CD14-positive monocyte (primary cell): ENCODE measurements around the gene KNDC1. TPM values are rescaled to one million over a fixed set of nuclear protein-coding genes. Genes with fewer than 3 reads are reported as not detected.

Experiments
- DNase-seq, 3 donors: peaks; one replicate each; pipeline ENCODE4 v3.0.0-alpha.2; 2011 to 2022
- H2AFZ ChIP-seq: 2 replicates; pipeline ENCODE4 v1.6.0; 2012; ENCODE audit warnings: mild to moderate bottlenecking, low read depth, low read length, inconsistent platforms; ENCODE audit not compliant: insufficient read depth, poor library complexity, severe bottlenecking
- H3K27ac ChIP-seq, 2 donors: 1 replicate in 1 of 2; 2 replicates in 1 of 2; pipeline ENCODE4 v1.5.1; 2012 to 2013; ENCODE audit warnings: low read length in 2 of 2, control low read depth in 1 of 2, inconsistent platforms in 1 of 2, low read depth in 1 of 2, mild to moderate bottlenecking in 1 of 2
- H3K27me3 ChIP-seq, 2 donors: one replicate each; pipeline versions ENCODE4 v1.6.0 to v1.6.1; 2011 to 2013; ENCODE audit warnings: low read length in 2 of 2; ENCODE audit not compliant: control insufficient read depth in 2 of 2, insufficient read depth in 2 of 2
- H3K36me3 ChIP-seq, 2 donors: replicated peaks in 1 of 2; 1 replicate in 1 of 2; 2 replicates in 1 of 2; pipeline versions ENCODE4 v1.5.1 to v1.6.1; 2012 to 2013; ENCODE audit warnings: low read length in 2 of 2, control low read depth in 1 of 2, inconsistent platforms in 1 of 2, mild to moderate bottlenecking in 1 of 2; ENCODE audit not compliant: insufficient read depth in 2 of 2, control insufficient read depth in 1 of 2
- H3K4me1 ChIP-seq, 2 donors: 1 replicate in 1 of 2; 2 replicates in 1 of 2; pipeline versions ENCODE4 v1.5.1 to v1.6.1; 2012 to 2013; ENCODE audit warnings: low read length in 2 of 2, control low read depth in 1 of 2, inconsistent platforms in 1 of 2, mild to moderate bottlenecking in 1 of 2, moderate library complexity in 1 of 2; ENCODE audit not compliant: insufficient read depth in 2 of 2, control insufficient read depth in 1 of 2
- H3K4me2 ChIP-seq: replicated peaks from 2 replicates; pipeline ENCODE3; 2012; ENCODE audit warnings: low read length, moderate library complexity, mild to moderate bottlenecking; ENCODE audit not compliant: poor library complexity, severe bottlenecking; ENCODE audit errors: extremely low read depth
- H3K4me3 ChIP-seq, 3 experiments: fragments of 200-600 bp in 1 of 3; sonication (generic) in 1 of 3; replicated peaks in 1 of 3; 1 replicate in 2 of 3; 2 replicates in 1 of 3; pipeline ENCODE4 v1.5.1; 2011 to 2013; ENCODE audit warnings: low read length in 3 of 3, mild to moderate bottlenecking in 3 of 3, control low read depth in 2 of 3, low read depth in 2 of 3, inconsistent platforms in 1 of 3, moderate library complexity in 1 of 3
- H3K79me2 ChIP-seq: 2 replicates; pipeline ENCODE4 v1.6.0; 2012; ENCODE audit warnings: mild to moderate bottlenecking, control low read depth, inconsistent platforms, low read length, moderate library complexity; ENCODE audit not compliant: insufficient read depth
- H3K9ac ChIP-seq: 2 replicates; pipeline ENCODE4 v1.6.0; 2017; ENCODE audit warnings: low read length, mild to moderate bottlenecking; ENCODE audit not compliant: insufficient read depth, poor library complexity, severe bottlenecking
- H3K9me3 ChIP-seq, 2 donors: replicated peaks in 1 of 2; 1 replicate in 1 of 2; 2 replicates in 1 of 2; pipeline versions ENCODE4 v1.5.1 to v1.6.1; 2012 to 2013; ENCODE audit warnings: low read length in 2 of 2, control low read depth in 1 of 2; ENCODE audit not compliant: control insufficient read depth in 1 of 2, insufficient read depth in 1 of 2
- H4K20me1 ChIP-seq: 2 replicates; pipeline ENCODE4 v1.6.0; 2012; ENCODE audit warnings: mild to moderate bottlenecking, low read length, control low read depth, moderate library complexity; ENCODE audit not compliant: insufficient read depth
- H3K27ac Mint-ChIP-seq, 7 donors: one replicate each; pipeline ENCODE4 v1.8.0; 2020; ENCODE audit warnings: mild to moderate bottlenecking in 7 of 7, mixed read lengths in 7 of 7, moderate library complexity in 6 of 7, inconsistent platforms in 2 of 7
- H3K27me3 Mint-ChIP-seq, 3 donors: one replicate each; pipeline ENCODE4 v1.8.0; 2021 to 2022; ENCODE audit warnings: low read depth in 3 of 3, mild to moderate bottlenecking in 3 of 3, mixed read lengths in 3 of 3, moderate library complexity in 3 of 3, inconsistent platforms in 1 of 3
- H3K36me3 Mint-ChIP-seq, 2 donors: one replicate each; pipeline ENCODE4 v1.8.0; 2020; ENCODE audit warnings: mixed read lengths in 2 of 2, inconsistent platforms in 1 of 2, mild to moderate bottlenecking in 1 of 2
- H3K4me1 Mint-ChIP-seq: one replicate; pipeline ENCODE4 v1.8.0; 2020; ENCODE audit warnings: mild to moderate bottlenecking, mixed read lengths
- H3K4me3 Mint-ChIP-seq, 2 donors: one replicate each; pipeline ENCODE4 v1.8.0; 2020; ENCODE audit warnings: mild to moderate bottlenecking in 2 of 2, mixed read lengths in 2 of 2, moderate library complexity in 1 of 2
- H3K9me3 Mint-ChIP-seq, 7 donors: one replicate each; pipeline ENCODE4 v1.8.0; 2020 to 2022; ENCODE audit warnings: mixed read lengths in 7 of 7, mild to moderate bottlenecking in 6 of 7, moderate library complexity in 6 of 7, inconsistent platforms in 2 of 7
- WGBS: methylation state at CpG from one replicate; pipeline ENCODE4 v1.1.5; 2013; ENCODE audit warnings: missing lambda C conversion rate; ENCODE audit not compliant: insufficient coverage; 5-methylcytosine and 5-hydroxymethylcytosine counted together
- intact Hi-C, 2 donors: fragments of 100-400 bp; cut with micrococcal nuclease; formaldehyde crosslinking; loops; one replicate each; pipeline versions ENCODE4 v1.15.0 to v1.15.1; 2023
- polyA plus RNA-seq, 3 donors: library from polyadenylated mRNA; depleted of rRNA in 1 of 3; unstranded in 2 of 3; stranded (reverse) in 1 of 3; fragments of 300-500 nt in 2 of 3; fragments of >200 nt in 1 of 3; fragmentation: Illumina TruSeq in 2 of 3; gene quantifications; 1 replicate in 2 of 3; 2 replicates in 1 of 3; pipeline ENCODE4 v1.2.3, GENCODE V29; 2012 to 2021
- TF ChIP-seq, protein P1 (sequence below): fragments of 200-600 bp; IDR thresholded peaks from one replicate; pipeline ENCODE4 v1.8.0; 2022; ENCODE audit warnings: antibody characterized with exemption, mild to moderate bottlenecking

The KNDC1 gene
- polyA plus RNA-seq, 3 donors: 0.22 to 0.80 TPM; not detected in 1

DNA sequence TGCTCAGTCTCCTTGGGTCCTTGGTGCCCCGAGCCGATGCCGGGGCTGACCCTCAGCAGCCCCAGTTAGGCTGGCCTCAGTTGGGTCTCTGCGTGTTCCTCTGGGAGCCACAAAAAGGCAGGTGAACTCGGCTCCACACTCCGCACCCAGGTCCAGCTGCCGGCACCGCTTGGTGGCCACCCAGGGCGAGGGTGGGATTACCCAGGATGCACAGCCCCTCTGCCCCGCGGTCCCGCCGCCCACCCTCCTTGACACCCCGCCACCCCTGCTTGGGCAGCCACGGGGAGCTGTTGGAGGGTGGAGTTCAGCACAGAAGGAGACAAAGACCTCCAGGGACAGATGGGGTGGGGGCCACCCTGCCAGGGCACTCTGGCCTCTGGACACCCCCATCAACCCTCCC lies 95.3 kb downstream of the KNDC1 start:
- Histone ChIP-seq H3K9ac (no peak overlapping the region), H3K4me1 (peaks cover 57 to 69% of the 10 kb centered on the region in 2 donors), H2AFZ (no peak overlapping the region), H3K36me3 (no peaks in the 10 kb centered on the region), H3K27ac (no peak overlapping the region), H3K4me2 (no peak overlapping the region), H4K20me1 (no peaks in the 10 kb centered on the region), H3K79me2 (no peaks in the 10 kb centered on the region), H3K27me3 (peaks cover 0 to 4% of the 10 kb centered on the region in 2 donors), H3K4me3 (no peak overlapping the region), H3K9me3 (no peaks in the 10 kb centered on the region)
- H3K27ac Mint-ChIP-seq: peak overlapping the region in 1 of 7 donors; percentile 65
- WGBS: 99% methylated on average over 5 of the region's 15 CpGs
- DNase-seq: no peak
- TF ChIP-seq, protein P1, sequence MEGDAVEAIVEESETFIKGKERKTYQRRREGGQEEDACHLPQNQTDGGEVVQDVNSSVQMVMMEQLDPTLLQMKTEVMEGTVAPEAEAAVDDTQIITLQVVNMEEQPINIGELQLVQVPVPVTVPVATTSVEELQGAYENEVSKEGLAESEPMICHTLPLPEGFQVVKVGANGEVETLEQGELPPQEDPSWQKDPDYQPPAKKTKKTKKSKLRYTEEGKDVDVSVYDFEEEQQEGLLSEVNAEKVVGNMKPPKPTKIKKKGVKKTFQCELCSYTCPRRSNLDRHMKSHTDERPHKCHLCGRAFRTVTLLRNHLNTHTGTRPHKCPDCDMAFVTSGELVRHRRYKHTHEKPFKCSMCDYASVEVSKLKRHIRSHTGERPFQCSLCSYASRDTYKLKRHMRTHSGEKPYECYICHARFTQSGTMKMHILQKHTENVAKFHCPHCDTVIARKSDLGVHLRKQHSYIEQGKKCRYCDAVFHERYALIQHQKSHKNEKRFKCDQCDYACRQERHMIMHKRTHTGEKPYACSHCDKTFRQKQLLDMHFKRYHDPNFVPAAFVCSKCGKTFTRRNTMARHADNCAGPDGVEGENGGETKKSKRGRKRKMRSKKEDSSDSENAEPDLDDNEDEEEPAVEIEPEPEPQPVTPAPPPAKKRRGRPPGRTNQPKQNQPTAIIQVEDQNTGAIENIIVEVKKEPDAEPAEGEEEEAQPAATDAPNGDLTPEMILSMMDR: no peak
- peaks cover 60% of the 10 kb centered on the region for H3K4me1 Mint-ChIP-seq
- no peaks in the 10 kb centered on the region for H3K36me3 Mint-ChIP-seq
- intact Hi-C loops: loop anchor here (5.0 to 10.0 kb wide), 4 partner anchors 37 to 243 kb away; partner anchors contain the start of genes TUBGCP2 (in 1 of the 2) and ZNF511 (in 1 of the 2)
- no peaks in the 10 kb centered on the region for H3K9me3 Mint-ChIP-seq
- no peak overlapping the region for H3K4me3 Mint-ChIP-seq
- H3K27me3 Mint-ChIP-seq: peaks cover 2 to 12% (median 7%) of the 10 kb centered on the region in 3 donors

DNA sequence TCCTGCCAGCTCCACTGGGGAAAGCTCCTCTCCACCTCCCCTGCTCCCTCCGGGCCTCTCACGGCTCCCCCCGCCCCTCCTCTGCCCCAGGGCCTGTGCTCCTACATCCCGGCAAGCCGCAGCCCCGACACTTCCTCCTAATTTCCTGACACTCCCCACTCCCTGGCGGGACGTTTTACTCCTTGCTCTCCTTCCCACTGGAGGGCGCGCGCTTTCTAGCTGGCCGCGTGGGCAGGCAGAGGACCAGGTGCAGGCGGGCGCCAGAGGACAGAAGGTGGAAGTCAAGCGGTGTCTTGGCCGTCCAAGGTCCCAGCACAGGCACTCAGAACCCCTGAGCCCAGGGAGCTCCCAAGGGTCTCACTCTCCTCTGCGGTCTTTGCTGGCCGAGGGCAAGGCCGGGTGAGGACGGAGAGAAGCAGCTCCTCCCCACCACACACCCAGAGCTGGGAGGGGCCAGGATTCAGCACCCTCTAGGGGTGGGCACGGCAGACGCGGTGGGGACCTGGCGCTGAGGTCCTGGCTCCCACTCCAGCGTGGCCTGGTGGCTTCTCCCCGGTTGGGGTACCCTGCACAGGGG lies 97.6 kb downstream of the KNDC1 start:
- Mint-ChIP-seq H3K36me3 (peaks cover under 1 to 5% of the 10 kb centered on the region in 2 donors), H3K4me1 (peaks cover 72% of the 10 kb centered on the region), H3K27ac (peak overlapping the region; percentile 95 to 99 (median 98)), H3K27me3 (peaks cover 0 to 6% (median 2%) of the 10 kb centered on the region in 3 donors), H3K9me3 (no peaks in the 10 kb centered on the region), H3K4me3 (peak overlapping the region; percentile 74 to 78)
- H3K36me3 ChIP-seq: peaks cover 2% of the 10 kb centered on the region in 2 donors
- DNase-seq: peak; percentile 40 to 79 (median 73)
- peak overlapping the region; percentile 69 for H3K4me2 ChIP-seq
- H3K27ac ChIP-seq: peak overlapping the region; percentile 94 to 97
- H3K4me1 ChIP-seq: peaks cover 74 to 86% of the 10 kb centered on the region in 2 donors
- H2AFZ ChIP-seq: peak overlapping the region; percentile 48
- H3K9me3 ChIP-seq: no peaks in the 10 kb centered on the region
- peak overlapping the region in 1 of 3 experiments; percentile 66 for H3K4me3 ChIP-seq
- H4K20me1 ChIP-seq: no peaks in the 10 kb centered on the region
- TF ChIP-seq, protein P1: peak; percentile 40
- H3K79me2 ChIP-seq: no peaks in the 10 kb centered on the region
- 1% methylated on average over 22 of the region's 27 CpGs for WGBS
- H3K27me3 ChIP-seq: no peaks in the 10 kb centered on the region
- intact Hi-C loops: loop anchor here (2.0 to 10.0 kb wide), 6 partner anchors 21 to 245 kb away; partner anchors contain the start of genes TUBGCP2 (in 1 of the 2), VENTX (in 1 of the 2) and ZNF511 (in 1 of the 2)
- peak overlapping the region; percentile 78 for H3K9ac ChIP-seq
